ENCODE measurements around the gene ATG4D.
A peak's percentile ranks its signal among the peaks of the same experiment; 100 is the strongest.

ATG4D gene

DNA sequence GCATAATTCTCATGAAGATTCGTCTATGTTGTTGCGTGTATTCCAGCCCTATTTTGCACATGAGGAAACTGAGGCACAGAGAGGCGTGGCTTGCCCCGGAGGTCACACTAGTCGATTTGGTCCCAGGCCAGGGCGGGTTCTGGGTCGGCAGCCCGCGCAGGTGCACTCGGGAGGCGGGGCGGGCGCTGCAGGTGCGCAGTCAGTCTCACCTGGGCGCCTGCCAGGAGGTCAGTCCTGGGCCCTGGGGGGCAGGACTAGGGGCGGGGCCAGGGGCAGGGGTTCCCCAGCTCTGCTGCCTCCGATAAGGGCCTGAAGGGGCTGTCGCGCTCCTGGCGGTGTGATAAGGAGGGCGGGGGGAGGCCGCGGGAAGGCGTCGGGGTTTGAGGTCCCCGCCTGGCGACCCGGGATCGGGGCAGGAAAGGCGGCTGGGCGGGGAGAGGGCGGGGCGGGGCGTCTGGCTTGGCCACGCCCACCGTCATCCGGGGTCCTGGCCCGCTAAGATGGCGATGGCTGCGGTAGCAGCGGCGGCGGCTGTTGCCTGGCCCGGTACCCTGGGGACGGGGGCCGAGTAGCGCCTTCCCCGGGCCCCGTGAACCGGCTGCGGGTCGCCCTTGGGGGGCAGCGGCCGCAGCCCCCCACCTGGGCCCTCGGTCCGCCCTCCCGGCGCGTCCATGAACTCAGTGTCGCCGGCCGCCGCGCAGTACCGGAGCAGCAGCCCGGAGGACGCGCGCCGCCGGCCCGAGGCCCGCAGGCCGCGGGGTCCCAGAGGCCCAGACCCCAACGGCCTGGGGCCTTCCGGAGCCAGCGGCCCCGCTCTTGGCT, at the start of gene ATG4D:
Gene ATG4D, plus strand, starts transcription at position 485 of the 822 bp plus-strand sequence. Its CDS starts 187 bp downstream, at position 672.
- Histone ChIP-seq H3K9ac (peak within 1 kb of the TSS; percentile 95 to 99 (median 99)), H3K4me2 (peak within 1 kb of the TSS; percentile 88 to 98 (median 96)), H3K9me3 (replicated peaks in 1 of 11) (no peaks in the 10 kb centered on the region), H3K27me3 (no peaks in the 10 kb centered on the region), H3K4me3 (peak within 1 kb of the TSS; percentile 82 to 100 (median 97)), H3K4me1 (peaks cover 13 to 54% (median 40%) of the 10 kb centered on the region in 10 experiments), H3K36me3 (peaks cover 16 to 33% (median 29%) of the 10 kb centered on the region in 11 experiments), H4K20me1 (peaks cover 0 to 34% (median 27%) of the 10 kb centered on the region in 11 experiments; a peak in 16 of 22 replicates), H3K27ac (peak within 1 kb of the TSS; percentile 92 to 99 (median 96))
- TF ChIP-seq Cebpa-rat (IDR thresholded peaks at IDR 0.05) = no peak

DNA sequence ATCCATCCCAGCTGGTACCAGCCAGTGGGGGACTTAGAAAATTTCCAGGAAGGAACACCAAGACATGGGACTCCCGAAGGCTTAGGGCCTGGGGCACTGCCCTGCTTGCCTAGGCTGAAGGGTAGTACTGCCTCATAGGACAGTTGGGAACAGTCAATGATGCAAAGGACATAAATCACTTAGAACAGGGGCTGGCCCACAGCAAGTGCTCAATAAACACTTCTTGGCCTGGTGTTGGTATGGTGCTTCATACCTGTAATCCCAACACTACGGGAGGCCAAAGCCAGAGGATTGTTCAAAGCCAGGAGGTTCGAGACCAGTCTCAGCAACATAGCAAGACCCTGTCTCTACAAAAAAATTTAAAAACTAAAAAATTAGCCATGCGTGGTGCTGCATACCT, 46.3 kb upstream of the ATG4D start:
- Histone ChIP-seq H3K9ac (peak overlapping the region in 7 of 11 experiments; percentile 5 to 35 (median 27); a peak in 6 of 22 replicates), H3K4me2 (no peak overlapping the region; a peak in 2 of 22 replicates), H3K27ac (no peak overlapping the region), H3K36me3 (peaks cover 68 to 91% (median 82%) of the 10 kb centered on the region in 11 experiments), H3K27me3 (no peaks in the 10 kb centered on the region), H3K4me3 (no peak overlapping the region), H4K20me1 (peaks cover 37 to 98% (median 90%) of the 10 kb centered on the region in 11 experiments; a peak in 21 of 22 replicates), H3K9me3 (replicated peaks in 1 of 11) (no peaks in the 10 kb centered on the region), H3K4me1 (peaks cover 23 to 45% (median 37%) of the 10 kb centered on the region in 10 experiments)
- no peak for TF ChIP-seq Cebpa-rat (IDR thresholded peaks at IDR 0.05)

DNA sequence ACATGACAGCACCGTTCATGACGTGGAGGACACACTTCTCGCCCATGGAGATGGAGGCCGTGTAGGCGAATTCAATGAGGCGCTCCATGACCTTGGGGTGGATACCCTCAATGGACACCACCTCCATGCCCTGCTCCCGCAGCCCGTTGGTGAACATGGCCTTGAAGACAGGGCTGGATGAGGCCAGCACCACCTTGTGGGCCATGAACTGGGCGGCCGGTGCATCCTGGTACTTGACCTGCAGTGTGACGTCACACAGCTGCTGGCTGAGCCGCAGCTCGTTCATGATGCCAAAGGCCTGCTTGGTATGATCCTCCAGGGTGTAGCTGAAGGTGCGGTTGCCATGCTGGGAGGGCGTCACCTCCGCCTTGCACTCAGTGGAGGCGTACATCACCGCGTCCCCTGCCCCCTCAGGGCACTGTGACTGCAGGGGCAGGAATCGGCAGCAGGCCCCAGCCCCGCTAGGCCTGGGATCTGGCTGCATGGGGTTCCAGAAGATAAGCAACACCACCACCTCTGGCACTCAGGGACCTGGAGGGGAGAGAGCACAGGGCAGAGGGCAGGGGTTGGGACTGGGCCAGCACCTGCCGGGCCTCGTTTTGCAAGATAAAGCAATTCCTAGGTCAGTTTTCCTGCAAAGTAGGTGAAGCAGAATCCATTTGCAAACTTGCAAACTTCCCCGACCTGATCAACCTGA, 44.0 kb upstream of the ATG4D start:
- Histone ChIP-seq H3K4me2 (peak overlapping the region in 10 of 11 experiments; percentile 26 to 100 (median 95); a peak in 17 of 22 replicates), H3K36me3 (peaks cover 54 to 68% (median 61%) of the 10 kb centered on the region in 11 experiments), H3K9me3 (replicated peaks in 1 of 11) (no peaks in the 10 kb centered on the region), H3K9ac (peak overlapping the region in 6 of 11 experiments; percentile 19 to 100 (median 35); a peak in 4 of 22 replicates), H3K4me1 (peaks cover 23 to 56% (median 45%) of the 10 kb centered on the region in 10 experiments), H4K20me1 (peaks cover 29 to 74% (median 68%) of the 10 kb centered on the region in 11 experiments; a peak in 21 of 22 replicates), H3K27ac (0 out of 22 replicates have a peak overlapping the region, but pooled peaks of 1 of the 11 experiments have one; percentile 24), H3K27me3 (no peaks in the 10 kb centered on the region), H3K4me3 (no peak overlapping the region)
- TF ChIP-seq Cebpa-rat (IDR thresholded peaks at IDR 0.05) = no peak

DNA sequence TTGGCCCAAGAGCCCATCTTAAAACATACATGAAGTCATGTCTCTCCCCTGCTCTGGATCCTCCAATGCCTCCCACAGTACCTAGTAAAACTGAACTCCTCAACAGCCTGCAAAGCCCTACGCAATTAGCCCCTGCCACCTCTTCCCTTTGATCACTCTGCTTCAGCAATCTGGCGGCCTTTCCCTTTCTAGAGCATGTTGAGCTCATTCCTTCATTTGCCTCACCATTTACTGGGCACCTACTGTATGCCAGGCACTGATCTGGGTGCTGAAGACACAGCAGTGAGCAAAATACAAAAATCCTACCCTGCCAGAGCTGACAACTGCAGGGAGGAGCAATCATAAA, 43.5 kb upstream of the ATG4D start:
- Histone ChIP-seq H3K9ac (peak overlapping the region in 4 of 11 experiments; percentile 6 to 100 (median 64); a peak in 4 of 22 replicates), H3K27ac (peak overlapping the region in 2 of 11 experiments; percentile 24 to 100; a peak in 2 of 22 replicates), H3K4me1 (peaks cover 23 to 56% (median 45%) of the 10 kb centered on the region in 10 experiments), H3K9me3 (replicated peaks in 1 of 11) (no peaks in the 10 kb centered on the region), H3K36me3 (peaks cover 49 to 63% (median 56%) of the 10 kb centered on the region in 11 experiments), H3K4me3 (no peak overlapping the region), H3K4me2 (peak overlapping the region; percentile 26 to 100 (median 95); a peak in 18 of 22 replicates), H4K20me1 (peaks cover 29 to 69% (median 63%) of the 10 kb centered on the region in 11 experiments; a peak in 21 of 22 replicates), H3K27me3 (no peaks in the 10 kb centered on the region)
- no peak for TF ChIP-seq Cebpa-rat (IDR thresholded peaks at IDR 0.05)

DNA sequence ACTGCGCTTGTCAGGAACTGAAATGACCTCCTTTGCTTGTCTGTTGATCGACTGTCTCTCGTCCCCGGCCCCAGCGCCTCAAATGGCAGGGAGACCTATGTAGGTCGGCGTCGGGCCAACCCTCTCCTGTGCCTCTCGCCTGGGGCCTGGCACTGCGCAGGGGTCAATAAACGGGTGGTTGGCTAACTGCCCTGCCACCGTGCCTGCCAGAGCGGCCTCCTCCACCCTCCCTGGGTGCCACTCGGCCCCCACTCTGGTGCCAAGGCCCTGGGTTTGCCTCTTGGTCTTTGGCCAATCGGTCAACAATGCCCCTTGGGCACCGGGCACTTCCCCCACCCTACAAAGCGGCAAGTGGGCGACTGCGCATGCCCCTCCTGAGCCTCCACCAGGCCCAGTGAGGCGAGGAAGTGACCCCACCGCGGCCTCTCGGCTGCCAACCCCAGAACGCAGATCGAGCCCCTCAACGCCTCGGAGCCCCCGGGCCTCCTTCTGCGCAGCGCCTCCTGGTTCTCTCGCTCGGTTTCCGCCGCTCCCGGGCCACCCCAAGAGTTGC, 41.7 kb upstream of the ATG4D start:
- Histone ChIP-seq H3K9me3 (replicated peaks in 1 of 11) (no peaks in the 10 kb centered on the region), H3K27me3 (no peaks in the 10 kb centered on the region), H3K4me3 (peak overlapping the region; percentile 80 to 93 (median 87)), H3K4me2 (peak overlapping the region; percentile 90 to 100 (median 95)), H4K20me1 (peaks cover 18 to 51% (median 44%) of the 10 kb centered on the region in 11 experiments; a peak in 21 of 22 replicates), H3K27ac (peak overlapping the region; percentile 98 to 100 (median 100)), H3K36me3 (peaks cover 31 to 44% (median 38%) of the 10 kb centered on the region in 11 experiments), H3K4me1 (peaks cover 23 to 56% (median 45%) of the 10 kb centered on the region in 10 experiments), H3K9ac (peak overlapping the region; percentile 97 to 100 (median 99))
- no peak for TF ChIP-seq Cebpa-rat (IDR thresholded peaks at IDR 0.05)

DNA sequence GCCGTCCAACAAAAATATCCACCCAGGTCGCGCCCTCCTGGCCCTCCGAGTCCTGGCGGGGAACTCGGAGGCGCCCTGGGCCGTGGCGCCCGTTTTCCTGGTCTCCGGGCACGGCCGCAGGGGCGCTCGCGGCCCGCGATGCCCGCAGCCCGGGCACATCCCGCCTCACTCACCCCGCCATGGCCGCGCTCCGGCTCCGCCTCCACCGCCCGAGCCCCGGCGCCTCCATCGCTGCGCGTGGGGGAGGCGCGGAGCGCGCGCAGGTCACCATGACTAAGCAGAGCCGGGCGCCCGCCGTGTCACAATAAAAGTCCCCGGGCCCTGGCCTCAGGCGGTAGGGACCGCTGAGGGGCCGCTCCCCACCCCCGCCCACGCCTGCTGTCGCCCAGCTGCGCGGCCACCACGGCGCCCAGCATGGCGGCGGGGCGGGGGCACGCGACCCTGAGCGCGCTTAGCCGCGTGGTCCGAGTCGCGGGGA, 41.1 kb upstream of the ATG4D start:
- no peak for TF ChIP-seq Cebpa-rat (IDR thresholded peaks at IDR 0.05)

DNA sequence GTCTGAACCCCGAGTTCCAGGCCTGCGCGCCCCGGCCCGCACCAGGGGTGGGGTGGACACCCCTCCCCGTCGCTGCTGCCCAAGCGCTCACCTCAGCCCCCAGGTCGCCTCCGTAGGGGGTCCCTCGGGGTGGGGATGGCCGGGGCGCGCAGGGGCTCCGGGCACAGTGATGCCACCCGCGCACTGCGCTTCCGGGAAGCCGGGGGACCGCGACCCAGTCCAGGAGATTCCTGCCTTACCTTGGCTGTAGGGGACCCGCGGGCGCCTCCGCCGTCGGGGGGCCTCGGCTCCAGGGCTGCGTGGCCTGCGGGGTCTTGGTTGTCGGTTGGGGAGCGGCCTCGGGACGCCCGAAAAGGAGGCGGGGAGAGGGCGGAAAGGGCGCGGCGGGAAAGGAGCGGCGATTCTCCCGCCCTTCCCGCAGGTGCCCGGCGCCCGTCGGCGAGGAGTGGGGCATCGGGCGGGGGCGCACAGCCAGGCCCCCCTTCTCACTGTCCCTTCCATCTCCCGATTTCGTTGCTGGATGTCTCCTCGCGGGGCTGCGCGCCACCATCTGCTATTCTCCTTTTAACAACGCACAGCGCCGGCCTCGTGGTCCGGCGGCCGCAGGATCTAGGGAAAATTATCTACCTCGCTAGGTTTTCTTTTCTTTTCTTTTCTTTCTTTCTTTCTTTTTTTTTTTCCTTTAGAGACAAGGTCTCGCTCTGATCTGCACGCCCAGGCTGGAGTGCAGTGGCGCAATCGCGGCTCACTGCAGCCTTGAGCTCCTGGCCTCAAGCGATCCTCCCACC, 40.5 kb upstream of the ATG4D start, which contains the start of gene KEAP1:
Gene KEAP1, minus strand, starts transcription at position 355 of the 788 bp plus-strand sequence. CDS start 3,323 bp downstream, outside the sequence.
- H3K9me3 ChIP-seq (replicated peaks in 1 of 11) = no peaks in the 10 kb centered on the region
- H3K9ac ChIP-seq = peak within 1 kb of the TSS; percentile 97 to 100 (median 99)
- peaks cover 20 to 33% (median 26%) of the 10 kb centered on the region in 11 experiments for H3K36me3 ChIP-seq
- H3K4me3 ChIP-seq = peak within 1 kb of the TSS; percentile 80 to 93 (median 87)
- H3K4me1 ChIP-seq = peaks cover 23 to 51% (median 42%) of the 10 kb centered on the region in 10 experiments
- H3K27ac ChIP-seq = peak within 1 kb of the TSS; percentile 98 to 100 (median 100)
- H3K4me2 ChIP-seq = peak within 1 kb of the TSS; percentile 90 to 100 (median 95)
- TF ChIP-seq Cebpa-rat (IDR thresholded peaks at IDR 0.05) = peak in 3 of 11 experiments; percentile 26 to 75 (median 35); a peak in 3 of 22 replicates
- peaks cover 9 to 39% (median 34%) of the 10 kb centered on the region in 11 experiments; a peak in 21 of 22 replicates for H4K20me1 ChIP-seq
- H3K27me3 ChIP-seq = no peaks in the 10 kb centered on the region

More for the DNA sequence above, 41.1 kb upstream of the ATG4D start:
- Histone ChIP-seq H4K20me1 (peaks cover 12 to 46% (median 39%) of the 10 kb centered on the region in 11 experiments; a peak in 21 of 22 replicates), H3K9ac (peak overlapping the region; percentile 97 to 100 (median 99)), H3K4me2 (peak overlapping the region; percentile 90 to 100 (median 95)), H3K27me3 (no peaks in the 10 kb centered on the region), H3K9me3 (replicated peaks in 1 of 11) (no peaks in the 10 kb centered on the region), H3K4me1 (peaks cover 23 to 52% (median 44%) of the 10 kb centered on the region in 10 experiments), H3K27ac (peak overlapping the region; percentile 98 to 100 (median 100)), H3K4me3 (peak overlapping the region; percentile 80 to 93 (median 87)), H3K36me3 (peaks cover 25 to 39% (median 32%) of the 10 kb centered on the region in 11 experiments)

Measured in BLaER1 treated with 17β-estradiol and CSF1 and Interleukin-3, amounts not matched to agents 10 nM and 100 nM (cell line).